H1 (cell line): ENCODE data around the gene EMD. TPM values are rescaled to one million over a fixed set of nuclear protein-coding genes. Genes with fewer than 3 reads are reported as not detected.

Experiments used
- CTCF ChIA-PET: fragments of 300-600 bp; sonication (Branson Sonifier 250); formaldehyde crosslinking; loops from one replicate; lab custom pipeline; 2021; ENCODE audit not compliant: partially characterized antibody; lab: Charles Lee
- POLR2A ChIA-PET: fragments of 300-600 bp; sonication (Branson Sonifier 250); formaldehyde crosslinking; loops from one replicate; lab custom pipeline; 2021; ENCODE audit warnings: inconsistent platforms; ENCODE audit not compliant: partially characterized antibody; lab: Charles Lee
- DNase-seq, 2 experiments: peaks; one replicate each; pipeline versions ENCODE4 v3.0.0 to v3.0.0-alpha.2; 2010 to 2022; ENCODE audit warnings: low spot score in 2 of 2, low read depth in 1 of 2, mixed read lengths in 1 of 2
- FAIRE-seq: peaks from 2 replicates; lab custom pipeline; 2011; peaks lifted over from hg19 to GRCh38; lab: Jason Lieb, UNC
- H2AFZ ChIP-seq: 2 replicates; pipeline ENCODE4 v1.8.1; 2012; ENCODE audit warnings: low read length, inconsistent platforms
- H2AK5ac ChIP-seq: 2 replicates; pipeline ENCODE4 v1.6.1; 2013; ENCODE audit warnings: low read depth, low read length
- H2BK120ac ChIP-seq: replicated peaks from 2 replicates; pipeline ENCODE3; 2013; ENCODE audit warnings: low read depth, low read length, inconsistent platforms
- H2BK12ac ChIP-seq: 2 replicates; pipeline ENCODE4 v1.6.1; 2013; ENCODE audit warnings: low read depth, low read length
- H2BK15ac ChIP-seq: 2 replicates; pipeline ENCODE4 v1.6.1; 2013; ENCODE audit warnings: low read length
- H2BK20ac ChIP-seq: 2 replicates; pipeline ENCODE4 v1.6.1; 2013; ENCODE audit warnings: low read length
- H2BK5ac ChIP-seq: 2 replicates; pipeline ENCODE4 v1.6.1; 2013; ENCODE audit warnings: low read depth, low read length
- H3K14ac ChIP-seq: 2 replicates; pipeline ENCODE4 v1.6.1; 2013; ENCODE audit warnings: inconsistent platforms; ENCODE audit not compliant: insufficient read length
- H3K18ac ChIP-seq: 2 replicates; pipeline ENCODE4 v1.6.1; 2013; ENCODE audit warnings: low read length; ENCODE audit errors: extremely low read depth
- H3K23ac ChIP-seq: 2 replicates; pipeline ENCODE4 v1.6.1; 2013; ENCODE audit warnings: inconsistent platforms; ENCODE audit not compliant: insufficient read length
- H3K23me2 ChIP-seq: 2 replicates; pipeline ENCODE4 v1.6.1; 2013; ENCODE audit warnings: low read depth, low read length
- H3K27ac ChIP-seq: 2 replicates; pipeline ENCODE4 v1.6.1; 2011; ENCODE audit warnings: low read depth, low read length, inconsistent platforms
- H3K27me3 ChIP-seq, 4 experiments: replicated peaks in 1 of 4; 1 replicate in 1 of 4; 2 replicates in 3 of 4; pipeline versions ENCODE4 v1.6.1 to v1.8.1; 2011 to 2013; ENCODE audit warnings: low read length in 3 of 4, mild to moderate bottlenecking in 3 of 4, inconsistent platforms in 2 of 4, mixed read lengths in 2 of 4, moderate library complexity in 1 of 4; ENCODE audit not compliant: control insufficient read depth in 3 of 4, insufficient read depth in 3 of 4; ENCODE audit errors: extremely low read depth in 1 of 4
- H3K36me3 ChIP-seq, 4 experiments: 2 replicates each; pipeline versions ENCODE4 v1.6.1 to v1.8.1; 2011 to 2013; ENCODE audit warnings: mild to moderate bottlenecking in 4 of 4, low read length in 3 of 4, moderate library complexity in 2 of 4, control low read depth in 1 of 4, inconsistent platforms in 1 of 4; ENCODE audit not compliant: insufficient read depth in 4 of 4, control insufficient read depth in 2 of 4
- H3K4ac ChIP-seq: replicated peaks from 2 replicates; pipeline ENCODE3; 2013; ENCODE audit warnings: low read length, low read depth, mixed read lengths, inconsistent platforms; ENCODE audit not compliant: insufficient read length
- H3K4me1 ChIP-seq, 4 experiments: replicated peaks in 1 of 4; 1 replicate in 1 of 4; 2 replicates in 3 of 4; pipeline versions ENCODE4 v1.6.1 to v1.8.1; 2011 to 2013; ENCODE audit warnings: low read length in 3 of 4, inconsistent platforms in 2 of 4, mixed read lengths in 1 of 4; ENCODE audit not compliant: insufficient read depth in 4 of 4, control insufficient read depth in 3 of 4
- H3K4me2 ChIP-seq, 2 experiments: 2 replicates each; pipeline versions ENCODE4 v1.6.1 to v1.8.1; 2011 to 2013; ENCODE audit warnings: low read depth in 2 of 2, low read length in 2 of 2, control low read depth in 1 of 2, inconsistent platforms in 1 of 2, mild to moderate bottlenecking in 1 of 2; ENCODE audit not compliant: insufficient read depth in 1 of 2
- H3K4me3 ChIP-seq, 4 experiments: fragments of 200-600, 300-600 bp in 1 of 4; sonication (generic), shearing (Covaris generic), sonication (Bioruptor Twin) in 1 of 4; 2 replicates each; pipeline versions ENCODE4 v1.5.1 to v1.8.1; 2011 to 2016; ENCODE audit warnings: low read length in 4 of 4, low read depth in 3 of 4, control low read depth in 2 of 4, inconsistent platforms in 2 of 4, mild to moderate bottlenecking in 2 of 4, mixed read lengths in 1 of 4, moderate library complexity in 1 of 4; ENCODE audit not compliant: insufficient read depth in 2 of 4; ENCODE audit errors: extremely low read depth in 1 of 4
- H3K56ac ChIP-seq: replicated peaks from 2 replicates; pipeline ENCODE3; 2013; ENCODE audit warnings: low read depth, mild to moderate bottlenecking, mixed read lengths, low read length, inconsistent platforms; ENCODE audit not compliant: insufficient read length
- H3K79me1 ChIP-seq: 2 replicates; pipeline ENCODE4 v1.6.1; 2013; ENCODE audit warnings: low read depth, low read length, control low read depth
- H3K79me2 ChIP-seq, 2 experiments: 2 replicates each; pipeline versions ENCODE4 v1.6.1 to v1.8.1; 2012 to 2013; ENCODE audit warnings: low read length in 2 of 2, mild to moderate bottlenecking in 2 of 2, inconsistent platforms in 1 of 2; ENCODE audit not compliant: insufficient read depth in 2 of 2, control insufficient read depth in 1 of 2
- H3K9ac ChIP-seq, 4 experiments: replicated peaks in 1 of 4; 1 replicate in 1 of 4; 2 replicates in 3 of 4; pipeline versions ENCODE4 v1.6.1 to v1.8.1; 2011 to 2013; ENCODE audit warnings: low read depth in 3 of 4, low read length in 3 of 4, control low read depth in 2 of 4, mild to moderate bottlenecking in 2 of 4, moderate library complexity in 2 of 4, inconsistent platforms in 1 of 4; ENCODE audit errors: extremely low read depth in 1 of 4
- H3K9me3 ChIP-seq, 2 experiments: 2 replicates each; pipeline versions ENCODE4 v1.6.1 to v1.8.1; 2012 to 2013; ENCODE audit warnings: mild to moderate bottlenecking in 2 of 2, moderate library complexity in 2 of 2, control low read depth in 1 of 2, inconsistent platforms in 1 of 2, low read depth in 1 of 2, low read length in 1 of 2, mixed read lengths in 1 of 2; ENCODE audit not compliant: insufficient read depth in 2 of 2
- H4K20me1 ChIP-seq, 2 experiments: replicated peaks in 1 of 2; 2 replicates each; pipeline versions ENCODE3 to v1.8.1; 2011 to 2013; ENCODE audit warnings: inconsistent platforms in 2 of 2, low read length in 2 of 2, mild to moderate bottlenecking in 1 of 2; ENCODE audit not compliant: insufficient read depth in 2 of 2, control insufficient read depth in 1 of 2
- H4K5ac ChIP-seq: 2 replicates; pipeline ENCODE4 v1.6.1; 2013; ENCODE audit warnings: low read length, low read depth, mixed read lengths, inconsistent platforms; ENCODE audit not compliant: insufficient read length
- H4K8ac ChIP-seq: 2 replicates; pipeline ENCODE4 v1.8.0; 2013; ENCODE audit warnings: mild to moderate bottlenecking, moderate library complexity, low read length, inconsistent platforms; ENCODE audit not compliant: insufficient read depth; ENCODE audit errors: extremely low read depth
- H4K91ac ChIP-seq: replicated peaks from 2 replicates; pipeline ENCODE3; 2013; ENCODE audit warnings: low read length, mixed read lengths, inconsistent platforms; ENCODE audit not compliant: insufficient read length
- CHD2 ChIP-seq: IDR thresholded peaks from 2 replicates; pipeline ENCODE4 v1.6.1; 2012; ENCODE audit warnings: low read length, improper control_type of control experiment
- EZH2 ChIP-seq: fragments of 200-600 bp; sonication (generic); IDR thresholded peaks from 2 replicates; pipeline ENCODE4 v1.7.1; 2012; ENCODE audit warnings: low read depth, mild to moderate bottlenecking, moderate library complexity, low read length, inconsistent platforms; ENCODE audit not compliant: severe bottlenecking
- KDM5A ChIP-seq: fragments of 200-600 bp; IDR thresholded peaks from 2 replicates; pipeline ENCODE4 v1.7.1; 2012; ENCODE audit warnings: mild to moderate bottlenecking, low read length, inconsistent platforms, mixed read lengths
- POLR2A ChIP-seq, 2 experiments: IDR thresholded peaks; 1 replicate in 1 of 2; 2 replicates in 1 of 2; pipeline ENCODE4 v1.6.1; 2011; ENCODE audit warnings: low read depth in 2 of 2, low read length in 2 of 2, mild to moderate bottlenecking in 2 of 2; ENCODE audit errors: control extremely low read depth in 1 of 2
- POLR2AphosphoS5 ChIP-seq: IDR thresholded peaks from 2 replicates; pipeline ENCODE4 v1.6.1; 2011; ENCODE audit warnings: low read depth, low read length
- RNF2 ChIP-seq: fragments of 200-900, 300-1000 bp; sonication (generic); IDR thresholded peaks from 2 replicates; pipeline ENCODE4 v1.7.1; 2016; ENCODE audit warnings: borderline replicate concordance, low read depth, mild to moderate bottlenecking, antibody characterized with exemption, low read length; ENCODE audit not compliant: poor library complexity, severe bottlenecking; ENCODE audit errors: missing control alignments
- SP2 ChIP-seq: IDR thresholded peaks from 2 replicates; pipeline ENCODE4 v1.6.1; 2012; ENCODE audit warnings: mild to moderate bottlenecking, low read length, inconsistent platforms
- SRF ChIP-seq: IDR thresholded peaks from 2 replicates; pipeline ENCODE4 v1.6.1; 2011; ENCODE audit warnings: mild to moderate bottlenecking, low read depth, low read length, moderate library complexity
- TAF7 ChIP-seq: optimal IDR thresholded peaks from 2 replicates; pipeline ENCODE3; 2011; ENCODE audit warnings: low read depth, mild to moderate bottlenecking, inconsistent platforms, low read length, moderate library complexity, borderline replicate concordance
- WGBS, 2 experiments: shearing (Covaris generic) in 1 of 2; methylation state at CpG; one replicate each; pipeline versions ENCODE4 v1.1.6 to v1.1.7; 2013 to 2015; ENCODE audit warnings: low lambda C conversion rate in 2 of 2, mixed read lengths in 2 of 2, inconsistent platforms in 1 of 2, low coverage in 1 of 2, missing lambda C conversion rate in 1 of 2; ENCODE audit not compliant: insufficient replicate concordance in 2 of 2, insufficient coverage in 1 of 2, insufficient read length in 1 of 2; ENCODE audit errors: extremely low coverage in 1 of 2, missing lambda C conversion rate in 1 of 2; 5-methylcytosine and 5-hydroxymethylcytosine counted together
- polyA plus RNA-seq, 7 experiments: library from polyadenylated mRNA; depleted of rRNA in 3 of 7; stranded (reverse) in 5 of 7; unstranded in 2 of 7; fragments of >200 nt in 5 of 7; fragments of 200-250 nt in 2 of 7; gene quantifications; 1 replicate in 5 of 7; 2 replicates in 1 of 7; 4 replicates in 1 of 7; pipeline versions ENCODE4 v1.2.1 to v1.2.3, GENCODE V29; 2011 to 2013; ENCODE audit warnings: missing spikeins in 2 of 7, mixed read lengths in 2 of 7
- total RNA-seq: library from RNA; stranded (reverse); fragmentation: NEBNext Ultra II Directional; extraction: Animal tissue kit (Norgen Biotek cat#: 25700); gene quantifications from 2 replicates; pipeline ENCODE4 v1.2.1, GENCODE V29; 2021
- TF ChIP-seq, protein P1 (sequence below): IDR thresholded peaks from 2 replicates; pipeline ENCODE4 v1.6.1; 2012; ENCODE audit warnings: low read length, inconsistent platforms

EMD gene
- total and polyA plus RNA-seq, 2 of the 8 experiments (the other 6 are each of a cell fraction or from before 2014, with no cell fraction given): 45.5 to 109 TPM

GRCh38 chrX:154380787-154381186 is 1.7 kb downstream of the EMD start:
- Histone ChIP-seq H2BK15ac (no peak overlapping the region), H2BK5ac (peak overlapping the region; percentile 83), H2BK12ac (peak overlapping the region; percentile 84; the same call in 1 of the 2 replicates), H3K23ac (no peak overlapping the region), H4K8ac (peak overlapping the region; percentile 57; the same call in 1 of the 2 replicates), H4K5ac (peak overlapping the region; percentile 91), H2BK120ac (no peak overlapping the region), H3K4ac (no peak overlapping the region), H2BK20ac (no peak overlapping the region), H4K91ac (peak overlapping the region; percentile 80), H3K27ac (peak overlapping the region; percentile 96; the same call in 1 of the 2 replicates), H3K23me2 (peaks cover 4% of the 10 kb centered on the region; the same call in 1 of the 2 replicates), H3K9me3 (no peaks in the 10 kb centered on the region), H3K56ac (no peak overlapping the region), H3K79me1 (no peaks in the 10 kb centered on the region), H3K27me3 (peaks cover 0 to 3% (median 0%) of the 10 kb centered on the region in 4 experiments; a peak in 1 of 7 replicates), H3K9ac (peak overlapping the region in 3 of 4 experiments; percentile 6 to 92 (median 36); a peak in 4 of 7 replicates), H3K4me2 (peak overlapping the region; percentile 79 to 98), H4K20me1 (peaks cover 0 to 2% of the 10 kb centered on the region in 2 experiments), H2AFZ (no peak overlapping the region), H2AK5ac (peak overlapping the region; percentile 53; the same call in 1 of the 2 replicates), H3K4me3 (peak overlapping the region; percentile 75 to 97 (median 78); a peak in 6 of 8 replicates), H3K14ac (no peak overlapping the region), H3K4me1 (peaks cover 0 to 20% (median 9%) of the 10 kb centered on the region in 4 experiments; a peak in 6 of 7 replicates), H3K79me2 (peaks cover 0 to 13% of the 10 kb centered on the region in 2 experiments; a peak in 2 of 4 replicates), H3K18ac (peak overlapping the region; percentile 71), H3K36me3 (peaks cover 0 to 26% (median 0%) of the 10 kb centered on the region in 4 experiments; a peak in 2 of 8 replicates)
- ChIA-PET POLR2A (interaction anchor here (1.3 to 6.5 kb wide), 4 partner anchors 12 to 45 kb away, joined by 4 to 107 read pairs (median 60); partner anchors contain the start of gene RPL10), CTCF (no interaction called here)
- DNase-seq (no peak), FAIRE-seq (no peak)
- TF ChIP-seq CHD2 (no peak; the same call in 1 of the 2 replicates), EZH2 (no peak), KDM5A (no peak), POLR2A (IDR thresholded peaks at IDR 0.05; ENCODE audit: control extremely low read depth in 1 of 2, low read depth in 2 of 2, low read length in 2 of 2) (0 out of 3 replicates have a peak, but pooled peaks of 1 of the 2 experiments have one; percentile 26), SRF (no peak), RNF2 (no peak), POLR2AphosphoS5 (peak; percentile 77; the same call in 1 of the 2 replicates), SP2 (no peak), TAF7 (peak; percentile 17)
- TF ChIP-seq, protein P1, sequence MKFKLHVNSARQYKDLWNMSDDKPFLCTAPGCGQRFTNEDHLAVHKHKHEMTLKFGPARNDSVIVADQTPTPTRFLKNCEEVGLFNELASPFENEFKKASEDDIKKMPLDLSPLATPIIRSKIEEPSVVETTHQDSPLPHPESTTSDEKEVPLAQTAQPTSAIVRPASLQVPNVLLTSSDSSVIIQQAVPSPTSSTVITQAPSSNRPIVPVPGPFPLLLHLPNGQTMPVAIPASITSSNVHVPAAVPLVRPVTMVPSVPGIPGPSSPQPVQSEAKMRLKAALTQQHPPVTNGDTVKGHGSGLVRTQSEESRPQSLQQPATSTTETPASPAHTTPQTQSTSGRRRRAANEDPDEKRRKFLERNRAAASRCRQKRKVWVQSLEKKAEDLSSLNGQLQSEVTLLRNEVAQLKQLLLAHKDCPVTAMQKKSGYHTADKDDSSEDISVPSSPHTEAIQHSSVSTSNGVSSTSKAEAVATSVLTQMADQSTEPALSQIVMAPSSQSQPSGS: no peak
- whole genome bisulfite sequencing, 2 experiments: 37% methylated on average over 6 of the region's 14 CpGs; no CpG with 5 or more reads in 1 of the 2 experiments
